PC-3 (cell line): ENCODE measurements around the gene TIGIT. TPM values are rescaled to one million over a fixed set of nuclear protein-coding genes. Genes with fewer than 3 reads are reported as not detected.

Experiments used
- ATAC-seq: fragments of 200-7000 bp; cut with Tn5 transposase; 2 replicates; pipeline ENCODE4 v1.9.1; 2020; ENCODE audit warnings: mild to moderate bottlenecking, moderate library complexity
- BruUV-seq: library from RNA; stranded (reverse); fragments of 400-500 nt; replicated peaks from 2 replicates; lab custom pipeline; 2021; lab: Mats Ljungman, UMichigan
- CTCF ChIA-PET: fragments of 300-600 bp; sonication (Branson Sonifier 250); formaldehyde crosslinking; loops from one replicate; lab custom pipeline; 2022; ENCODE audit warnings: antibody characterized with exemption; lab: Charles Lee
- POLR2A ChIA-PET: fragments of 300-600 bp; sonication (Branson Sonifier 250); formaldehyde crosslinking; loops from one replicate; lab custom pipeline; 2022; ENCODE audit warnings: antibody characterized with exemption; ENCODE audit not compliant: unreplicated experiment; lab: Charles Lee
- DNase-seq: peaks from one replicate; pipeline ENCODE4 v3.0.0-alpha.2; 2015
- H2AFZ ChIP-seq: fragments of 300-600 bp; sonication (generic); 2 replicates; pipeline ENCODE4 v1.6.0; 2016; ENCODE audit warnings: antibody characterized with exemption, low read length
- H3F3A ChIP-seq: fragments of 300-600 bp; sonication (generic); one replicate; pipeline ENCODE4 v1.6.0; 2017; ENCODE audit warnings: antibody characterized with exemption, low read length, control low read depth, mild to moderate bottlenecking; ENCODE audit not compliant: unreplicated experiment
- H3K27ac ChIP-seq: fragments of 300-600 bp; sonication (generic); 2 replicates; pipeline ENCODE4 v1.5.1; 2016; ENCODE audit warnings: mild to moderate bottlenecking, low read length
- H3K27me3 ChIP-seq: fragments of 300-600 bp; sonication (generic); 2 replicates; pipeline ENCODE4 v1.6.1; 2016; ENCODE audit warnings: low read length, mixed read lengths
- H3K36me3 ChIP-seq: fragments of 300-600 bp; sonication (generic); 2 replicates; pipeline ENCODE4 v1.6.1; 2016; ENCODE audit warnings: low read depth, mixed run types, low read length, mixed read lengths
- H3K4me1 ChIP-seq: fragments of 300-600 bp; sonication (generic); 2 replicates; pipeline ENCODE4 v1.5.1; 2016; ENCODE audit warnings: low read length; ENCODE audit not compliant: insufficient read depth
- H3K4me2 ChIP-seq: fragments of 300-600 bp; sonication (generic); 2 replicates; pipeline ENCODE4 v1.6.0; 2016; ENCODE audit warnings: low read length
- H3K4me3 ChIP-seq: fragments of 300-600 bp; sonication (generic); 2 replicates; pipeline ENCODE4 v1.5.1; 2016; ENCODE audit warnings: mild to moderate bottlenecking, low read length, mixed read lengths
- H3K79me2 ChIP-seq: fragments of 300-600 bp; sonication (generic); 2 replicates; pipeline ENCODE4 v1.6.1; 2017; ENCODE audit warnings: low read length, mixed read lengths
- H3K9ac ChIP-seq: fragments of 300-600 bp; sonication (generic); 2 replicates; pipeline ENCODE4 v1.6.0; 2016; ENCODE audit warnings: mild to moderate bottlenecking, low read length
- H3K9me2 ChIP-seq: fragments of 300-600 bp; sonication (generic); replicated peaks from 2 replicates; pipeline ENCODE4 v1.6.1; 2016; ENCODE audit warnings: mixed run types, low read length, mixed read lengths
- H3K9me3 ChIP-seq: fragments of 300-600 bp; sonication (generic); 2 replicates; pipeline ENCODE4 v1.6.1; 2016; ENCODE audit warnings: low read length, mixed read lengths
- H4K20me1 ChIP-seq: fragments of 300-600 bp; sonication (generic); 2 replicates; pipeline ENCODE4 v1.6.1; 2016; ENCODE audit warnings: low read length, mixed read lengths
- CTCF ChIP-seq: fragments of 300-600 bp; sonication (generic); conservative IDR thresholded peaks from 2 replicates; pipeline ENCODE4 v1.5.1; 2017; ENCODE audit warnings: antibody characterized with exemption, low read depth, mild to moderate bottlenecking, low read length
- EZH2 ChIP-seq: fragments of 300-600 bp; sonication (generic); IDR thresholded peaks from one replicate; pipeline ENCODE4 v1.6.1; 2017; ENCODE audit warnings: antibody characterized with exemption, mild to moderate bottlenecking, low read length; ENCODE audit not compliant: unreplicated experiment
- EZH2phosphoT487 ChIP-seq: fragments of 300-600 bp; sonication (generic); IDR thresholded peaks from 2 replicates; pipeline ENCODE4 v1.6.1; 2018; ENCODE audit warnings: mild to moderate bottlenecking, antibody characterized with exemption, low read length, borderline replicate concordance
- intact Hi-C: fragments of 100-400 bp; cut with micrococcal nuclease; formaldehyde crosslinking; loops from 2 replicates; pipeline ENCODE4 v1.9.0; 2023
- total RNA-seq: library from RNA; depleted of rRNA; stranded (reverse); fragments of >200 nt; gene quantifications from 2 replicates; pipeline ENCODE4 v1.2.3, GENCODE V29; 2014

TIGIT gene
- total RNA-seq, 1 experiment from 2014 or later: not detected

GRCh38 chr3:114336857-114337256 lies 43.0 kb downstream of the TIGIT start:
- H3F3A ChIP-seq: no peaks in the 10 kb centered on the region
- no peak overlapping the region for H3K4me3 ChIP-seq
- ChIA-PET CTCF (no interaction called here), POLR2A (no interaction called here)
- H3K27me3 ChIP-seq: no peaks in the 10 kb centered on the region
- H3K9ac ChIP-seq: no peak overlapping the region
- H3K4me2 ChIP-seq: no peak overlapping the region
- H3K9me2 ChIP-seq: no peaks in the 10 kb centered on the region
- no peaks in the 10 kb centered on the region for H4K20me1 ChIP-seq
- no peak for DNase-seq
- intact Hi-C loops: loop anchor here (2.0 kb wide), 1 partner anchor 184 kb away; no protein-coding TSS in a partner anchor
- no peaks in the 10 kb centered on the region for H3K36me3 ChIP-seq
- BruUV-seq: no TSS peak
- no peak overlapping the region for H3K27ac ChIP-seq
- H3K9me3 ChIP-seq: no peaks in the 10 kb centered on the region
- no peak for ATAC-seq
- no peaks in the 10 kb centered on the region for H3K4me1 ChIP-seq
- H2AFZ ChIP-seq: no peak overlapping the region
- TF ChIP-seq EZH2 (no peak), CTCF (no peak), EZH2phosphoT487 (no peak)
- H3K79me2 ChIP-seq: no peaks in the 10 kb centered on the region

- TF ChIP-seq EZH2phosphoT487: no peak
- no peak for TF ChIP-seq CTCF
- no peak for TF ChIP-seq EZH2
- Histone ChIP-seq H4K20me1 (no peaks in the 10 kb centered on the region), H3K9me3 (no peaks in the 10 kb centered on the region), H2AFZ (no peak overlapping the region), H3K79me2 (no peaks in the 10 kb centered on the region), H3K36me3 (no peaks in the 10 kb centered on the region), H3F3A (no peaks in the 10 kb centered on the region), H3K9me2 (no peaks in the 10 kb centered on the region), H3K9ac (no peak overlapping the region), H3K27me3 (no peaks in the 10 kb centered on the region), H3K27ac (no peak overlapping the region), H3K4me1 (no peaks in the 10 kb centered on the region), H3K4me3 (no peak overlapping the region), H3K4me2 (peak overlapping the region; percentile 17; the same call in 1 of the 2 replicates)
- ATAC-seq (no peak), DNase-seq (no peak)
- no TSS peak for BruUV-seq
- POLR2A ChIA-PET: no interaction called here
- CTCF ChIA-PET: interaction anchor here (0.7 kb wide), 1 partner anchor 9 kb away, joined by 5 read pairs; no protein-coding TSS in a partner anchor
- intact Hi-C loops: no loop called here
Measured at GRCh38 chr3:114338651-114339357, 45.0 kb downstream of the TIGIT start.

- Histone ChIP-seq H3F3A (no peaks in the 10 kb centered on the region), H2AFZ (no peak overlapping the region), H3K27me3 (0 out of 2 replicates have a peak, but pooled peaks cover 3% of the 10 kb centered on the region), H3K4me1 (no peaks in the 10 kb centered on the region), H3K9me3 (no peaks in the 10 kb centered on the region), H3K9ac (no peak overlapping the region), H3K36me3 (no peaks in the 10 kb centered on the region), H3K9me2 (no peaks in the 10 kb centered on the region), H3K27ac (no peak overlapping the region), H3K4me2 (no peak overlapping the region), H3K4me3 (no peak overlapping the region), H3K79me2 (no peaks in the 10 kb centered on the region), H4K20me1 (no peaks in the 10 kb centered on the region)
- ChIA-PET CTCF (no interaction called here), POLR2A (no interaction called here)
- DNase-seq: no peak
- no TSS peak for BruUV-seq
- intact Hi-C loops: no loop called here
- TF ChIP-seq CTCF (no peak), EZH2phosphoT487 (no peak), EZH2 (no peak)
- no peak for ATAC-seq
Measured at GRCh38 chr3:114344492-114344891, 50.7 kb downstream of the TIGIT start.
